Heart left ventricle (tissue), 16 donors: Measurements from ENCODE around the gene CCL4. TPM values are rescaled to one million over a fixed set of nuclear protein-coding genes. Genes with fewer than 3 reads are reported as not detected.
"Not testable (repeated sequence)": the region's sequence is repeated elsewhere in the genome, so short reads cannot be mapped to it uniquely, and the experiment has no call there.

Experiments
- ATAC-seq, 4 donors: fragments of 200-7000 bp; cut with Tn5 transposase; one replicate each; pipeline ENCODE4 v1.9.1; 2020 to 2022; ENCODE audit warnings: moderate library complexity in 4 of 4, mild to moderate bottlenecking in 3 of 4, moderate number of reproducible peaks in 1 of 4
- DNase-seq, 5 donors: peaks; one replicate each; pipeline ENCODE4 v3.0.0-alpha.2; 2020
- H3K27ac ChIP-seq, 12 donors: fragments of 200-600 bp; sonication (generic) in 4 of 12; one replicate each; pipeline versions ENCODE4 v1.5.0 to v1.8.0; 2016 to 2022; ENCODE audit warnings: mild to moderate bottlenecking in 2 of 12
- H3K27me3 ChIP-seq, 9 donors: fragments of 200-600 bp; sonication (generic) in 2 of 9; one replicate each; pipeline versions ENCODE4 v1.5.1 to v1.8.0; 2016 to 2022; ENCODE audit warnings: mild to moderate bottlenecking in 3 of 9
- H3K36me3 ChIP-seq, 9 donors: fragments of 200-600 bp; sonication (generic) in 2 of 9; one replicate each; pipeline versions ENCODE4 v1.5.0 to v1.8.0; 2018 to 2022; ENCODE audit warnings: mild to moderate bottlenecking in 2 of 9
- H3K4me1 ChIP-seq, 12 donors: fragments of 200-600 bp; sonication (generic) in 4 of 12; one replicate each; pipeline versions ENCODE4 v1.5.0 to v1.8.0; 2016 to 2022; ENCODE audit warnings: mild to moderate bottlenecking in 3 of 12
- H3K4me3 ChIP-seq, 12 donors: fragments of 200-600 bp; sonication (generic) in 4 of 12; one replicate each; pipeline versions ENCODE4 v1.5.0 to v1.8.0; 2017 to 2022; ENCODE audit warnings: mild to moderate bottlenecking in 9 of 12, moderate library complexity in 4 of 12
- H3K9me3 ChIP-seq, 12 donors: fragments of 200-600 bp; sonication (generic) in 4 of 12; one replicate each; pipeline versions ENCODE4 v1.5.0 to v1.8.0; 2016 to 2022; ENCODE audit warnings: mild to moderate bottlenecking in 1 of 12
- CTCF ChIP-seq, 12 donors: fragments of 200-600 bp; sonication (generic) in 4 of 12; IDR thresholded peaks; one replicate each; pipeline versions ENCODE4 v1.5.0 to v1.8.0; 2018 to 2022; ENCODE audit warnings: antibody characterized with exemption in 12 of 12, mild to moderate bottlenecking in 5 of 12
- POLR2A ChIP-seq, 2 donors: fragments of 450-650 bp; IDR thresholded peaks; one replicate each; pipeline ENCODE4 v1.6.1; 2017; ENCODE audit warnings: antibody characterized with exemption in 2 of 2, mild to moderate bottlenecking in 2 of 2, moderate library complexity in 2 of 2
- WGBS, 4 donors: extraction: QIAGEN DNeasy Blood & Tissue Kit in 2 of 4; methylation state at CpG; one replicate each; pipeline versions ENCODE4 v1.1.5 to v1.1.7; 2013 to 2018; 5-methylcytosine and 5-hydroxymethylcytosine counted together
- intact Hi-C, 10 donors: fragments of 100-400 bp; cut with DNase I; formaldehyde crosslinking; loops; one replicate each; pipeline versions ENCODE4 v1.11.1 to v1.14.2; 2022
- polyA plus RNA-seq, 2 donors: library from polyadenylated mRNA; stranded (reverse); fragments of 200-250 nt; gene quantifications; one replicate each; pipeline ENCODE4 v1.2.3, GENCODE V29; 2013
- total RNA-seq, 9 donors: library from RNA; depleted of rRNA in 2 of 9; stranded (reverse); fragments of >200 nt in 2 of 9; fragmentation: NEBNext Ultra II Directional in 3 of 9; extraction: Animal tissue kit (Norgen Biotek cat#: 25700) in 3 of 9; gene quantifications; one replicate each; pipeline versions ENCODE4 v1.1.0 to v1.2.4, GENCODE V29; 2016 to 2023
- donor health status: ischemic (EF 13 %, LVEDD 7.1; RV severe dilation, severe dysfunction).
- donor health status: healthy with polysubstance abuse.
- donor health status: DM: no; HTN: yes; CAD: no.
- donor health status: DM: no; HTN: no; CAD: no.
- donor health status: ischemic (EF 25% LVEDD 6.9; RV normal size, moderate dysfunction).
- donor health status: ischemic (EF 25% LVEDD 5.7; RV mildly dilated, moderate dysfunction).
- donor health status: healthy.
- donor health status: DM: yes; HTN: yes; CAD: no.
- donor health status: ischemic (EF 35%, LVEDD 5.7; RV mildly dilated, moderate dysfunction).
- donor health status: nonischemic (EF 11% LVEDD 7.7; RV severe dilation, severe dysfunction).
- donor health status: DM: yes; HTN: yes; CAD: no.
- donor health status: PGD.
- donor health status: ischemic (EF 29% LVEDD 5.4; RV normal size, mild dysfunction).
- donor health status: nonischemic (EF 23%, LVEDD 6.1; RV moderate dilation, normal function).

Gene CCL4
- total and polyA plus RNA-seq, 11 donors, result 0.29 to 23.9 (median 1.1) TPM; not detected in 3

DNA sequence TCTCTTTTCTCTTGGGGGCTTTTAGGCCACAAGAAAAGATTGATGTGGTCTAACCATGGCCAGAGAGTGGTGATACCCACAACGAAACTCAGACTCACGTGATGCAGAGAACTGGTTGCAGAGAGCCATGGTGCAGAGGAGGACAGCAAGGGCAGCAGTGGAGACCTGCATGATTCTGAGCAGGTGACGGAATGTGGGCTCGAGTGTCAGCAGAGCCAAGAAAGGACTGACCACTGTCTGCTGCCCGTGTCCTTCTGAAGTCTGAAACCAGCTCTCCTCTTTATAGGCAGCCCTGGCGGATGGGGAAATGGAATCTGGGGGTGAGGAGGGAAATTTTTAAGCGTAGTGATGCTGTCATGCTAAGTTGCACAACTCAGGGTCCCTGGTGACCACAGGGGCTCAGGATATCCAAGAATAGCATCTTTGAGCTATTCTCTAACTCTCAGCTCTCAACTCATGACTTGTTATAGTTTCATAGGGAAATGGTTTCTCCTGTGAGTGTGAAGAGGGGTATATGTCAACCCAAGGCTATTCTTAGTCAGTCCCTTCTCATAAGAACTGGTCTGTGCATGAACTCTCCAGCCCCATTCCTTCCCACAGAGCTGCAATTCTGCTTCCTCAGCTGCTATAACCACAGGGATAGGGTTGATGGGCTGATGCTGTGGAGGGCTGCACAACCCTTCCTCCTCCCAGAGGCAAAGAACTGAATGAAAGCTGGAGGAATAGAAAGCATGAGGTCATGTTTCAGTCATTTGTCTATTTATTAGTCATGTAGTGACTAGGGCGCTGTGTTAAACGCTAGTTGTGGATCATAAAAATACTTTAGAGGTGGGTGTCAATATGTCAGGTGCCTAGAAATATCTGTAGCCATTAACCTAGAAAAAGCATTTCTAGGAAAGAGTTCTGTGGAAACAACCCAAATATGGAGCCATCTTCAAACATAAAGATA is 13.5 kb upstream of the CCL4 start, which contains the start of gene CCL3:
Gene CCL3 (minus strand): TSS at position 256 of the 949 bp plus-strand sequence. CDS start 85 bp downstream, at position 171.
- H3K27me3 ChIP-seq, result peaks cover 0 to 8% (median 0%) of the 10 kb centered on the region in 9 donors
- intact Hi-C loops, result no loop called here
- H3K4me3 ChIP-seq, result peak within 1 kb of the TSS in 1 of 12 donors; percentile 38
- no peak for TF ChIP-seq CTCF (IDR thresholded peaks at IDR 0.05)
- no peak for TF ChIP-seq POLR2A (IDR thresholded peaks at IDR 0.05)
- WGBS, 4 donors, result 66 to 78% (median 70%) methylated on average over 9 of the region's 9 CpGs
- H3K36me3 ChIP-seq, result no peaks in the 10 kb centered on the region
- no peaks in the 10 kb centered on the region for H3K9me3 ChIP-seq
- DNase-seq (peak in 2 of 5 donors; percentile 30 to 38), ATAC-seq (peak; percentile 19 to 82 (median 72))
- H3K27ac ChIP-seq, result peak within 1 kb of the TSS in 2 of 12 donors; percentile 8 to 69
- peaks cover 0 to 44% (median 0%) of the 10 kb centered on the region in 12 donors for H3K4me1 ChIP-seq

GRCh38 chr17:36092230-36092629 is 11.4 kb upstream of the CCL4 start:
- DNase-seq (no peak), ATAC-seq (no peak)
- 46 to 58% (median 55%) methylated on average over 4 of the region's 4 CpGs for WGBS, 4 donors
- TF ChIP-seq CTCF (IDR thresholded peaks at IDR 0.05) (no peak), POLR2A (IDR thresholded peaks at IDR 0.05) (no peak)
- Histone ChIP-seq H3K36me3 (no peaks in the 10 kb centered on the region), H3K4me1 (peaks cover 0 to 42% (median 0%) of the 10 kb centered on the region in 12 donors), H3K27ac (no peak overlapping the region), H3K9me3 (no peaks in the 10 kb centered on the region), H3K27me3 (peaks cover 0 to 8% (median 0%) of the 10 kb centered on the region in 9 donors), H3K4me3 (no peak overlapping the region)
- intact Hi-C loops, result no loop called here

GRCh38 chr17:36092715-36093114 is 10.9 kb upstream of the CCL4 start:
- H3K27ac ChIP-seq, ATAC-seq, DNase-seq, H3K4me3 ChIP-seq, H3K36me3 ChIP-seq, intact Hi-C loops, H3K27me3 ChIP-seq, H3K9me3 ChIP-seq: not testable (repeated sequence)
- peaks cover 0 to 42% (median 0%) of the 10 kb centered on the region in 12 donors for H3K4me1 ChIP-seq
- WGBS, 4 donors, result 82 to 84% (median 84%) methylated on average over 6 of the region's 6 CpGs

DNA sequence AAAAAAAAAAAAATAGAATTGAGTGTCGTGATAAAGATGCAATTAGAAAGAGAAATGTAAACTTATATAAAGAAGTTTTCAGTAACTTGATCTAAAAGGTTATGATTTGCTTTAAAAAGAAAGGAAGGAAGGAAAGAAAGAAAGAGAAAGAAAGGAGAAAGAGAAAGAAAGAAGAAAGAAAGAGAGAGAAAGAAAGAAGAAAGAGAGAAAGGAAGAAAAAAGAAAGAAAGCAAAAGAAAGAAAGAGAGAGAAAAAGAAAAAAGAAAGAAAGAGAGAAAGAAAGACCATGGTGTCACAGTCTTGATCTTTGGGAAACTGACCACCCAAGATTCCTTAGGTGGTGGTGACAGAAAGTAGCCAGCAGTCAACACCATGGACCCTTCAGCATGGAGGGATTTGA is 9.4 kb upstream of the CCL4 start:
- TF ChIP-seq POLR2A (IDR thresholded peaks at IDR 0.05) (no peak), CTCF (IDR thresholded peaks at IDR 0.05) (no peak)
- 79 to 93% (median 88%) methylated on average over 1 of the region's 1 CpG for WGBS, 4 donors

More for the DNA sequence above, 9.4 kb upstream of the CCL4 start:
- H3K27ac ChIP-seq, result no peak overlapping the region
- H3K4me3 ChIP-seq, result no peak overlapping the region
- H3K27me3 ChIP-seq, result peaks cover 0 to 8% (median 0%) of the 10 kb centered on the region in 9 donors
- intact Hi-C loops, result no loop called here
- no peaks in the 10 kb centered on the region for H3K9me3 ChIP-seq
- DNase-seq, result no peak
- no peak for ATAC-seq
- H3K4me1 ChIP-seq, result peaks cover 0 to 35% (median 0%) of the 10 kb centered on the region in 12 donors
- no peaks in the 10 kb centered on the region for H3K36me3 ChIP-seq
